Fibroblast of skin of right quadriceps (primary cell): ENCODE results near the gene SLC26A6.
A peak's percentile ranks its signal among the peaks of the same experiment; 100 is the strongest.

ENCODE experiments used
- DNase-seq: peaks from one replicate; pipeline ENCODE4 v3.0.0-alpha.2; 2013

The SLC26A6 gene

GRCh38 chr3:48660800-48661400, 25.6 kb upstream of the SLC26A6 start:
- DNase-seq, result no peak

GRCh38 chr3:48656841-48657281, 21.6 kb upstream of the SLC26A6 start:
- no peak for DNase-seq

- DNase-seq, result peak; percentile 52
Observed at GRCh38 chr3:48656061-48656840, 21.0 kb upstream of the SLC26A6 start.

DNA sequence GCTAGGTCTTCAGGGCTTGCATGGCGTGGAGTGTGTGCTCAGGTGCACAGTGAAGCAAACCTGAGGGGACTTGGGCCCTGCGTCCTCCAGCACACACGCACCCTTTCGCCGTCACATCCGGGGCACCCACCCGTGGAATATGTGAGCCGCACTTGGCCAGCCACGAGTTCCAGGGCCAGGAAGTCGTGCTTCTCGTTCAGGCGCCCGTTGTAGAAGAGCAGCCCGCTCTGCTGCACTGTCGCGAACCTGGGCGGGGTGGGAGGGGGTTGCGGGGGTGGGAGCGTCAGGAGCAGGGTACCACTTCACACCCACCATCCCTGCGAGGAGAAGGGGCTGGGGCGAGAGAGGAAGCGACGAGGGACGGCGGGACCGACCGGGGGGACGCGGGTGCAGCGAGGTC, 20.3 kb upstream of the SLC26A6 start:
- no peak for DNase-seq

- DNase-seq, result no peak
Observed at GRCh38 chr3:48655063-48655462, 19.8 kb upstream of the SLC26A6 start.

DNA sequence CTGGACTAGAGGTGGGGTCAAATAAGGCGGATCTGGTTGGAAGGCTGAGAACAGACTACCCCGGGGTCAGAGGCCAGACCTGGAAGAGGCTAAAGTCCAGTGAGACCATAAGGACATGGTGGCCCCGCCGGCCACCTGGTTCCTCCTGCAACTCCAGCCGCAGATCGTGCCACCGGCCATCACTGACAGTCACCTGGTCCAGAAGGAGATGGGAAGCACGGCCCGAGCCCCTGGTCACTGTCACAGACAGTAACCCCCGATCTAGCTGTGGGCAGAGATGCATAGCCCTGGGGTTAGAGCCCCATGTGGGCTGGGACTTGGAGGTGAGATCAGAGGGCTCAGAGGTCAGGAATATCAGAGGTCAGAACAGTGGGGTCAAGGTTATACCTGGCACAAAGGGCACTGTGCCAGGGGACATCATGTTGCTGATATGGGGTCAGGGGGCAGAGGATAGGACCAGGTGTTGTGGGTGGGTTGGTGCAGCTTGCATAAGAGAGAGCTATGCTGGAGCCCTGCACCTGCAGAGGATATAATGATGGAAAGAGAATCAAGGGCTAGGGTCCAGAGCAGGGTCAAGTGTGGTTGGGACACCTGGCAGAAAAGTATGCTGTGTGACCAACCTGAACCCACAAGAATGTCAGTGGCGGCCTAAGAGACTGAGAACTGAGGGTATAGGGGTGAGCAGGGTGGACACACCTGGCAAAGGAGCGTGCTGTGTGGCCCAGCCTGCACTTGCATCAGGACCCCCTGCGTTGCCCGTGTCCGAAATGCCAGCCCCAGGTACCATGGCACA, 17.9 kb upstream of the SLC26A6 start:
- DNase-seq, result no peak

GRCh38 chr3:48651771-48652170, 16.5 kb upstream of the SLC26A6 start:
- DNase-seq, result no peak

- DNase-seq, result no peak
Observed at GRCh38 chr3:48650723-48651122, 15.5 kb upstream of the SLC26A6 start.

DNA sequence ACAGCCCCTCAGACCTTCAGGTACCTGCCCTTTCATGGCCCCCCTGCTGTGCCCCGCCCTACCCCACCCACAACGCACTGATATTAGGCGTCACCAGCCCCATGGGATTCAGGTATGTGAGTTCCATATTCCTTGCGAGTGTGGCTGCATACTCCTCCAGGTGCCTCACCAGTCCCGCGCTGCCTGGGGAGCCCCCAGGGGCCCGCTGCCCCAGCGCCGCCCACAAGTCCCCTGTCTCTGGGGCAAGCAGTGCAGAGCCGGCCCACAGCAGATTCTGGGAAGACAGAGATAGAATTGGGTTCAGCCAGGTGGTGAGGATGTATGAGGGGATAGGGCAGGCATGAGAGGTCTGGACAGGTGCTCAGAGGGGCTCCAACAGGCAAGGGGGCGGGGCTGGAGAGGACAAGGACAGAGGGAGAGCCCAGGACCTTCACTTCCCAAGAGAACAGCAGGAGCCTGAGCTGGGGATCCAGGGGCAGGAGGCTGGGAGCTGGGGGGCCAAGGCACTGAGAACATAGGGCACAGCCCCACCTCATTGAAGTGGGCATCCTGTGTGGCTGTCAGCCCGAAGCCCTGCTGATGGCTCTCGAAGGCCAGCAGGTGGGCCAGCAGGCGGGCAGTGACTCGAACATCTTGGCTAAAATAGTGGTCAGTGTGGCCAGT, 13.1 kb upstream of the SLC26A6 start:
- DNase-seq, result no peak

- DNase-seq, result no peak
Observed at GRCh38 chr3:48647714-48648113, 12.5 kb upstream of the SLC26A6 start.

- DNase-seq, result no peak
Observed at GRCh38 chr3:48644898-48645760, 9.9 kb upstream of the SLC26A6 start.

DNA sequence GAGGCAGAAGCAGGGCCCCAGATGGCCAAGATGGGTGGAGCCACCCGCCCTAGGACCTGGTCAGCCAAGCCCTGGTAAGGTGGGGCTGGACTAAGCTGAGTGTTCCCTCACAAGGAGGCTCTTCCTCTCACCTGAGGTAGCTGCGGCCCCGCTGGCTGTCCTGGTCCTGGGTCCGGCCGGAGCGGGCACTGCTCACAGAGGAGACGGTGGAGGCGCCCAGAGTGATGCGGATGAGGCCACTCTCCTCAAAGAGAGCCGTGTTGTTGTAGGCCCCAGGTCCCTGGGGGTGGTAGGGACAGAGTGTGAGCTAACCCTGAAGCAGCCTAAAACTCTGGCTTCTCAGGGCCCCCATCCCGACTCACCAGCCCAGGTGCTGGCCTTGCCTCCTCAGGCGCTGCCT, 7.3 kb upstream of the SLC26A6 start:
- no peak for DNase-seq

- DNase-seq, result no peak
Observed at GRCh38 chr3:48641396-48641795, 6.1 kb upstream of the SLC26A6 start.

DNA sequence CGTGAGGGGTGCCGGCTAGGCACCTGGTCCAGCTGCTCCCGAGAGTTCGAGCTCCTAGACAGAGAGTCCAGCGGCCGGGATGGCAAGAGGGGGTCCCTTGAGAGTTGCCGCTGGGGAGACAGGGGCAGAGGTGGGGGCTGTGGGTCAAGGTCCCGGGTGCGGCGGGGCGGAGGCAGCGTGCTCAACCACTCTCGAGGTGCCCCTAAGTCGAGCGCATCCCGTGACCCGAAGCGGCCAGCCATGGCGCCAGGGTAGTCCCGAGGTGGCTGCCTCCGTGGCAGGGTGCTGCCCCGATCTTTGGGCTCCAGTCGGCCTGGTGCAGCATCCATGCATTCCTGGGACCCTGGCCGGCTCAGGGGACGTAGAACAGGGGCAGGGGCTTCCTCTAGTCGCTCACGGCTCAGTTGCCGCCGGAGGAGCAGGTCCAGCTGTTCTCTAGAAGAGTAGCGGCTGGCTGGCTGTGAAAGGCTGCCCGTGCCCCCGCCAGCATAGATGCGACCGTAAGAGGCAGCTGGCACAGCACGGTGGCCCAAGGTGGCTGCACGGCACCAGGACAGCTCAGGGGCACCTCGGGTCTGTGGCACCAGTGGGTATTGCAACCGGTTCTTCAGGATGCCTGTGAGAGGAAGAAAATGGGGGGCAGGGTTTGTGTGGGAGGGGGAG, 4.8 kb upstream of the SLC26A6 start:
- no peak for DNase-seq

DNA sequence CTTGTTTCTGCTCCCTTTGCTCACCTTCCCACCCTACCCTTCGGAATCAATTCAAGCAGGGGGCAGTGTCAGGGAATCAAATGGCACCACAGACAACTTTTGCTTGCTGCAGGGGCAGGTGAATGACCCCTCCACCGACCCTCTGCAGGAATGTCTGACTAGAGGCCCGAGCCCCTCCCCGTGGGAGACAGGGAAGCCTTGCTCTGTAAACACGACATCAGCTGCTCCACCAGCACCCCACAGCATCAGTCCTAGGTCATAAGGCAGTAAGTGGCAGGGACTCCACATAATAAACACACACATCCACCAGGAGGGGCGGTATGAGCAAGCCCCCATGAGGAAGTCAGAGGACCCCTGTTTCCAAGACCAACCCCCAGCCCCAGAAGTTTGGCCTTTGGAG, 2.0 kb upstream of the SLC26A6 start:
- no peak for DNase-seq

- DNase-seq, result peak; percentile 8
Observed at GRCh38 chr3:48636149-48636655, 941 bp upstream of the SLC26A6 start.

DNA sequence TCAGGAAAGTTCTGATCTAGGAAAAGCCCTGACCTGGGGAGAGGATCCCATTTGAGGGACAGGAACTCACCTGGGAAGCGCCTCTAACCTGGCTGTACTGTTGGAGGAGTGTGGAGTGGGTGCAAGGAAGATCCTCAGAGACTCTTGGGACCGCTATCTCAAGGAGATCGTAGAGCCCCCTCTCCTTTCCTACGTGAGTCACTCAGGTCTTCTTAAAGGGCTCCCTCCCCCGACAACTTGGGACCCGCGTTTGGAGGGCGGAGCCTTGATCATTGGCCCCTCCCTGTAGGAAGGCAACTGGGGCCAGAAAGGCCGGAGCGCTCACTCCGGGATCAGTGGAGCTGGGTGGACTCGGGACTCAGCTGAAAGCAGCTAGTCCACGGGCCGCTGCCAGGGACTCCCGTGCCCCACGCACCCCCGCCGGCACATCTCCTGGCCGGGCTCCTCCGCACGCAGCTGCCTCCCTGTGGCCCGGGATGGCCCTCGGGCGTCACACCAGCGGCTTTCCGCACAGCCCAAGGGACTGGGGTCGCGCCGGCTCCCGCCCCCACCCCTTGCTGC, 520 bp downstream of the SLC26A6 start:
- peak; percentile 52 for DNase-seq

- no peak for DNase-seq
Observed at GRCh38 chr3:48633743-48634142, 1.5 kb downstream of the SLC26A6 start.

DNA sequence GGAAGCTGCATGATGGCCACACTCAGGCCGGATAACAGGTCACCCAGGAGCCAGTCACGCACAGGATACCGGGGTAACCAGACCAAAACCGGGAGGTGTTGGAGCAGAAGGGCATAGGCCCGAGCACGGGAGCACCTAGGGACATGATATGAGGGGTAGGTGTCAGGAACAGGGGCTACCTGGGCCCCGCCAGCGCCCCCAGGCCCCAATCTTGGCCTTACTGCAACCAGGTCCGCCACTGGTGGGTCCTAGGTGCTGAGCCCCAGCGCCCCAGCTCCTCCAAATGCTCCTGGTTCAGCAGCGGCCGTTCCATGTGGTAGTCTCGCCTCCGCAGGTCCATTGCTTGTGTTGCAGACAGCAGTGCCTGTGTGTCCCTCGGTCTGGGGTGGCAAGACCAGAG, 2.0 kb downstream of the SLC26A6 start:
- DNase-seq, result no peak

DNA sequence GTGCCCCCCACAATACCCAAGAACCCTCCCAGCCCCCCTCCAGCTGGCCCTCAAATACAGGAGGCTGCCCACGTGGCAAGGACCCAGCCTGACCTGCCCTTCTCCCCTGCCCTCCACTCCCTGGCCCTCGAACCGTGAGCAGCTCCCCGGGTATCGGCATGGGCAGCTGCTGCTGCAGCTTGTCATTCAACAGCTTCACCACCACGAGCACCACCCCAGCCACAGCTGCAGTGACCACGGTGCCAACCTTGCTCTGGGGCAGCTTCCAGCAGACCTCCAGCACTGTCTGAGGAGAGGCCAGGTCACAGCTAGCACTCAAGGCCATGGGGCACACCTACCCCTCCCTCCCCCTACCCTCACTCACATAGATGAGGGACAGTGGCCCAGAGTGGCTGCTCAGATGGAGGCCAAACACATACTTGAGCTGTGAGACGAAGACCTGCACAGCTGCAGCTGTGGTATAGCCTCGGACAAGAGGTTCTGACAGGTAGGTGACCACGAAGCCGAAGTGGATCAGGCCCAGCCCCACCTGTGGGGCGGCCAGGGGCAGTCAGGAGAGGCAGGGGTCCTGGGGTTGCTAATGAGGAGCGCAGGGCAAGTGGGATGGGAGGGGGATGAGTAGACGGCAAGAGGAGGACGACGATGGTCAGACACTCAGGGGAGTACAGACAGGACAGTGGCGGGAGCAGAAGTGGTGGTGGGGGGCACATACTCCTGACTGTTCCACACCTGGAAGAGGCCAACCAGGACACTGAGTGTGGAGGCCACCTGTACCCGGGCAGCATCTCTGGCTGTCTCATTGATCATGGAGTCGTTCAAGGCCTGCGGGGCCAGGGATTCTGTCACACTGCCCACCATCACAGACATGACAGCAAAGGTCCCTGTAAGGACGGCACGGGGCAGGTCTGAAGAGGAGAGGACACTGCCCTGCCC, 3.5 kb downstream of the SLC26A6 start:
- no peak for DNase-seq
